SU-DHL-6 (cell line): Measurements from ENCODE around the gene SCARF2.

ENCODE experiments used
- CTCF ChIP-seq: fragments of 200-600 bp; sonication (generic); IDR thresholded peaks from one replicate; pipeline ENCODE4 v1.5.1; 2017; ENCODE audit warnings: antibody characterized with exemption, mild to moderate bottlenecking, low read length, moderate library complexity; ENCODE audit not compliant: insufficient read depth, poor library complexity, severe bottlenecking
- EZH2phosphoT487 ChIP-seq: fragments of 200-600 bp; sonication (generic), shearing (Covaris generic); conservative IDR thresholded peaks from 2 replicates; pipeline ENCODE4 v1.6.1; 2018; ENCODE audit warnings: mild to moderate bottlenecking, antibody characterized with exemption, low read length, moderate library complexity, mixed read lengths

- TF ChIP-seq CTCF: no peak
- no peak for TF ChIP-seq EZH2phosphoT487
Measured at GRCh38 chr22:20427945-20428417, 9.6 kb downstream of the SCARF2 start.
